H9 (cell line): ENCODE measurements around the gene XIRP2. TPM values are rescaled to one million over a fixed set of nuclear protein-coding genes. Genes with fewer than 3 reads are reported as not detected.

Source experiments
- DNase-seq: peaks from one replicate; pipeline ENCODE4 v3.0.0-alpha.2; 2017
- H2AFZ ChIP-seq: one replicate; pipeline ENCODE4 v1.6.1; 2013; ENCODE audit warnings: mild to moderate bottlenecking, low read length, control low read depth, moderate library complexity
- H2AK5ac ChIP-seq: 2 replicates; pipeline ENCODE4 v1.6.1; 2013; ENCODE audit warnings: low read length, control low read depth, mixed read lengths; ENCODE audit not compliant: insufficient read length
- H2BK120ac ChIP-seq: one replicate; pipeline ENCODE4 v1.6.1; 2013; ENCODE audit warnings: low read depth, mild to moderate bottlenecking, low read length, control low read depth, inconsistent platforms; ENCODE audit not compliant: poor library complexity, severe bottlenecking
- H2BK12ac ChIP-seq: 2 replicates; pipeline ENCODE4 v1.6.1; 2013; ENCODE audit warnings: low read length, control low read depth, mixed read lengths, low read depth; ENCODE audit not compliant: insufficient read length
- H2BK15ac ChIP-seq: 2 replicates; pipeline ENCODE4 v1.6.1; 2013; ENCODE audit warnings: low read depth, low read length, control low read depth
- H2BK20ac ChIP-seq: one replicate; pipeline ENCODE4 v1.6.1; 2013; ENCODE audit warnings: low read depth, mild to moderate bottlenecking, low read length, control low read depth, inconsistent platforms; ENCODE audit not compliant: poor library complexity, severe bottlenecking
- H2BK5ac ChIP-seq: 2 replicates; pipeline ENCODE4 v1.6.1; 2013; ENCODE audit warnings: low read length, control low read depth, mixed read lengths; ENCODE audit not compliant: insufficient read length
- H3K14ac ChIP-seq: 2 replicates; pipeline ENCODE4 v1.6.1; 2013; ENCODE audit warnings: low read length, control low read depth; ENCODE audit not compliant: insufficient read depth
- H3K18ac ChIP-seq: 2 replicates; pipeline ENCODE4 v1.6.1; 2013; ENCODE audit warnings: low read depth, mild to moderate bottlenecking, mixed read lengths, low read length, control low read depth; ENCODE audit not compliant: insufficient read length
- H3K23ac ChIP-seq: 2 replicates; pipeline ENCODE4 v1.6.1; 2013; ENCODE audit warnings: low read length, control low read depth, mixed read lengths, low read depth; ENCODE audit not compliant: insufficient read length
- H3K23me2 ChIP-seq: 2 replicates; pipeline ENCODE4 v1.6.1; 2013; ENCODE audit warnings: low read depth, mild to moderate bottlenecking, mixed read lengths, low read length, control low read depth; ENCODE audit not compliant: insufficient read length, poor library complexity, severe bottlenecking
- H3K27ac ChIP-seq: 2 replicates; pipeline ENCODE4 v1.5.1; 2013; ENCODE audit warnings: low read length, control low read depth, mixed read lengths, low read depth; ENCODE audit not compliant: insufficient read length
- H3K27me3 ChIP-seq: 2 replicates; pipeline ENCODE4 v1.6.1; 2013; ENCODE audit warnings: low read length, control low read depth, inconsistent platforms; ENCODE audit not compliant: insufficient read depth
- H3K4ac ChIP-seq: 2 replicates; pipeline ENCODE4 v1.6.1; 2013; ENCODE audit warnings: low read depth, mild to moderate bottlenecking, control low read depth, inconsistent platforms, low read length, moderate library complexity
- H3K4me1 ChIP-seq: 2 replicates; pipeline ENCODE4 v1.6.1; 2013; ENCODE audit warnings: low read length, control low read depth, inconsistent platforms; ENCODE audit not compliant: insufficient read depth
- H3K4me2 ChIP-seq: 2 replicates; pipeline ENCODE4 v1.6.1; 2013; ENCODE audit warnings: low read length, control low read depth, mixed read lengths; ENCODE audit not compliant: insufficient read length, insufficient read depth
- H3K56ac ChIP-seq: 2 replicates; pipeline ENCODE4 v1.6.1; 2013; ENCODE audit warnings: low read depth, mild to moderate bottlenecking, mixed read lengths, low read length, control low read depth; ENCODE audit not compliant: insufficient read length
- H3K79me1 ChIP-seq: 2 replicates; pipeline ENCODE4 v1.6.1; 2013; ENCODE audit warnings: low read depth, mild to moderate bottlenecking, moderate library complexity, low read length, control low read depth, inconsistent platforms; ENCODE audit not compliant: insufficient read depth, poor library complexity, severe bottlenecking
- H3K79me2 ChIP-seq: 2 replicates; pipeline ENCODE4 v1.6.1; 2013; ENCODE audit warnings: low read length, control low read depth, inconsistent platforms; ENCODE audit not compliant: insufficient read depth
- H3K9ac ChIP-seq: 2 replicates; pipeline ENCODE4 v1.6.1; 2013; ENCODE audit warnings: low read length, control low read depth, mixed read lengths; ENCODE audit not compliant: insufficient read length; ENCODE audit errors: extremely low read depth
- H3K9me3 ChIP-seq: one replicate; pipeline ENCODE4 v1.6.1; 2013; ENCODE audit warnings: low read depth, low read length, inconsistent platforms; ENCODE audit not compliant: control insufficient read depth
- H3T11ph ChIP-seq: one replicate; pipeline ENCODE4 v1.6.1; 2013; ENCODE audit warnings: mild to moderate bottlenecking, low read length, control low read depth, inconsistent platforms
- H4K20me1 ChIP-seq: one replicate; pipeline ENCODE4 v1.6.1; 2013; ENCODE audit not compliant: control insufficient read depth, insufficient read length, insufficient read depth
- H4K5ac ChIP-seq: 2 replicates; pipeline ENCODE4 v1.6.1; 2013; ENCODE audit warnings: low read depth, mild to moderate bottlenecking, mixed read lengths, low read length, control low read depth; ENCODE audit not compliant: insufficient read length
- H4K8ac ChIP-seq: replicated peaks from 2 replicates; pipeline ENCODE4 v1.6.1; 2013; ENCODE audit warnings: low read length, control low read depth, mixed read lengths, low read depth; ENCODE audit not compliant: insufficient read length
- H4K91ac ChIP-seq: 2 replicates; pipeline ENCODE4 v1.6.1; 2013; ENCODE audit warnings: low read depth, mild to moderate bottlenecking, moderate library complexity, mixed read lengths, low read length, control low read depth; ENCODE audit not compliant: insufficient read length
- H3K27ac Mint-ChIP-seq, 3 experiments: 2 replicates in 2 of 3; 3 replicates in 1 of 3; pipeline ENCODE4 v1.8.0; 2020 to 2021; ENCODE audit warnings: mixed read lengths in 3 of 3, mild to moderate bottlenecking in 1 of 3, moderate library complexity in 1 of 3
- H3K27me3 Mint-ChIP-seq: 2 replicates; pipeline ENCODE4 v1.8.0; 2021; ENCODE audit warnings: low read depth, mild to moderate bottlenecking, moderate library complexity, mixed read lengths
- H3K36me3 Mint-ChIP-seq, 3 experiments: 2 replicates in 2 of 3; 3 replicates in 1 of 3; pipeline ENCODE4 v1.8.0; 2020 to 2021; ENCODE audit warnings: low read depth in 3 of 3, mixed read lengths in 3 of 3; ENCODE audit not compliant: insufficient read depth in 1 of 3
- H3K4me1 Mint-ChIP-seq, 2 experiments: 2 replicates each; pipeline ENCODE4 v1.8.0; 2020; ENCODE audit warnings: mixed read lengths in 2 of 2
- H3K4me3 Mint-ChIP-seq, 2 experiments: 2 replicates in 1 of 2; 3 replicates in 1 of 2; pipeline ENCODE4 v1.8.0; 2020 to 2021; ENCODE audit warnings: mild to moderate bottlenecking in 2 of 2, mixed read lengths in 2 of 2, moderate library complexity in 1 of 2
- H3K9me3 Mint-ChIP-seq, 2 experiments: 2 replicates in 1 of 2; 3 replicates in 1 of 2; pipeline ENCODE4 v1.8.0; 2020; ENCODE audit warnings: mild to moderate bottlenecking in 2 of 2, mixed read lengths in 2 of 2, moderate library complexity in 1 of 2
- WGBS: extraction: QIAGEN DNeasy Blood & Tissue Kit; methylation state at CpG from one replicate; pipeline ENCODE4 v1.1.7; 2013; ENCODE audit warnings: missing lambda C conversion rate, low lambda C conversion rate, mixed read lengths; ENCODE audit not compliant: insufficient read length; ENCODE audit errors: extremely low coverage; 5-methylcytosine and 5-hydroxymethylcytosine counted together
- total RNA-seq: library from RNA; stranded (reverse); gene quantifications from 2 replicates; pipeline ENCODE4 v1.2.1, GENCODE V29; 2021
- TF ChIP-seq, protein P1 (sequence below): fragments of 200-600 bp; sonication (generic); conservative IDR thresholded peaks from 3 replicates; pipeline ENCODE4 v1.8.0; 2021; ENCODE audit warnings: antibody characterized with exemption, mild to moderate bottlenecking

XIRP2 gene
- total RNA-seq, 1 experiment from 2014 or later: 0.07 TPM

DNA sequence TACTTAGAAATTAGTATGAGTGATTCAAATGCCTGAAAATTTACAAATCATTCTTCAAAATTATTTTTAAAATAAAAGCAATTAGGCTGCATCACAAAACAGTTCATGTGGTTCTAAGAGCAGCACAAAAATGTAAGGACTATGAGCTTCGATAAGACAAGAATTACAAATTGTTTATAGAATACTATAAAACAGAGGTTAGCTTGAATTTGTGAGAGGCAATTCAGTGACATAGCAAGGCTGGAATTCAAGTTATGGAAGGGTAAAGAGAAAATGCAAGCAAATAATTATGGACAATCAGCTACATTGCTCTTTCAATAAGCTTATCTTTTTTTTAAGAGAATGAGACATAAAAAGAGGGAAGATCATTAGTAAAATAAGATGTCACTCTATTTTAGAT is 7.1 kb upstream of the XIRP2 start:
- no peak overlapping the region for H3K14ac ChIP-seq
- no peak overlapping the region for H2AK5ac ChIP-seq
- no peak overlapping the region for H2BK20ac ChIP-seq
- H2BK12ac ChIP-seq: no peak overlapping the region
- no peaks in the 10 kb centered on the region for H3K9me3 ChIP-seq
- H4K8ac ChIP-seq: no peak overlapping the region
- H2BK120ac ChIP-seq: no peak overlapping the region
- H2AFZ ChIP-seq: no peak overlapping the region
- H4K5ac ChIP-seq: no peak overlapping the region
- H3K56ac ChIP-seq: no peak overlapping the region
- H3K4ac ChIP-seq: no peak overlapping the region
- H3K4me1 ChIP-seq: no peaks in the 10 kb centered on the region
- H2BK5ac ChIP-seq: no peak overlapping the region
- H3K18ac ChIP-seq: no peak overlapping the region
- WGBS: no CpG with 5 or more reads among the region's 1 CpG
- H4K20me1 ChIP-seq: no peaks in the 10 kb centered on the region
- no peak for DNase-seq
- TF ChIP-seq, protein P1, sequence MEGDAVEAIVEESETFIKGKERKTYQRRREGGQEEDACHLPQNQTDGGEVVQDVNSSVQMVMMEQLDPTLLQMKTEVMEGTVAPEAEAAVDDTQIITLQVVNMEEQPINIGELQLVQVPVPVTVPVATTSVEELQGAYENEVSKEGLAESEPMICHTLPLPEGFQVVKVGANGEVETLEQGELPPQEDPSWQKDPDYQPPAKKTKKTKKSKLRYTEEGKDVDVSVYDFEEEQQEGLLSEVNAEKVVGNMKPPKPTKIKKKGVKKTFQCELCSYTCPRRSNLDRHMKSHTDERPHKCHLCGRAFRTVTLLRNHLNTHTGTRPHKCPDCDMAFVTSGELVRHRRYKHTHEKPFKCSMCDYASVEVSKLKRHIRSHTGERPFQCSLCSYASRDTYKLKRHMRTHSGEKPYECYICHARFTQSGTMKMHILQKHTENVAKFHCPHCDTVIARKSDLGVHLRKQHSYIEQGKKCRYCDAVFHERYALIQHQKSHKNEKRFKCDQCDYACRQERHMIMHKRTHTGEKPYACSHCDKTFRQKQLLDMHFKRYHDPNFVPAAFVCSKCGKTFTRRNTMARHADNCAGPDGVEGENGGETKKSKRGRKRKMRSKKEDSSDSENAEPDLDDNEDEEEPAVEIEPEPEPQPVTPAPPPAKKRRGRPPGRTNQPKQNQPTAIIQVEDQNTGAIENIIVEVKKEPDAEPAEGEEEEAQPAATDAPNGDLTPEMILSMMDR: no peak
- no peaks in the 10 kb centered on the region for H3K79me2 ChIP-seq
- Mint-ChIP-seq H3K27ac (no peak overlapping the region), H3K27me3 (no peaks in the 10 kb centered on the region), H3K4me3 (no peak overlapping the region), H3K36me3 (no peaks in the 10 kb centered on the region), H3K4me1 (no peaks in the 10 kb centered on the region), H3K9me3 (no peaks in the 10 kb centered on the region)
- no peak overlapping the region for H3K4me2 ChIP-seq
- no peak overlapping the region for H3T11ph ChIP-seq
- H2BK15ac ChIP-seq: no peak overlapping the region
- H3K27ac ChIP-seq: no peak overlapping the region
- no peaks in the 10 kb centered on the region for H3K79me1 ChIP-seq
- H3K23me2 ChIP-seq: no peaks in the 10 kb centered on the region
- H3K27me3 ChIP-seq: no peaks in the 10 kb centered on the region
- H4K91ac ChIP-seq: no peak overlapping the region
- H3K9ac ChIP-seq: no peak overlapping the region
- no peak overlapping the region for H3K23ac ChIP-seq
